Ovary (tissue), 9 donors: ENCODE data around the gene OSER1. TPM values are rescaled to one million over a fixed set of nuclear protein-coding genes. Genes with fewer than 3 reads are reported as not detected.

Source experiments
- DNase-seq, 5 donors: peaks; one replicate each; pipeline ENCODE4 v3.0.0-alpha.2; 2019 to 2020
- H3K27ac ChIP-seq, 2 donors: fragments of 200-600 bp; one replicate each; pipeline versions ENCODE4 v1.5.1 to v1.8.0; 2019 to 2022
- H3K27me3 ChIP-seq: fragments of 200-600 bp; one replicate; pipeline ENCODE4 v1.8.0; 2022
- H3K36me3 ChIP-seq: fragments of 200-600 bp; sonication (generic); one replicate; pipeline ENCODE4 v1.5.1; 2019
- H3K4me1 ChIP-seq: one replicate; pipeline ENCODE4 v1.8.1; 2013; ENCODE audit warnings: mild to moderate bottlenecking, moderate library complexity; ENCODE audit not compliant: insufficient read depth
- H3K4me3 ChIP-seq: fragments of 200-600 bp; sonication (generic); one replicate; pipeline ENCODE4 v1.5.1; 2017
- H3K9me3 ChIP-seq, 2 donors: fragments of 200-600 bp in 1 of 2; sonication (generic) in 1 of 2; one replicate each; pipeline versions ENCODE4 v1.5.1 to v1.8.1; 2013 to 2019; ENCODE audit warnings: mild to moderate bottlenecking in 1 of 2, moderate library complexity in 1 of 2
- CTCF ChIP-seq, 3 donors: fragments of 450-650 bp in 2 of 3; fragments of 200-600 bp in 1 of 3; IDR thresholded peaks; one replicate each; pipeline versions ENCODE4 v1.5.1 to v1.8.0; 2016 to 2022; ENCODE audit warnings: antibody characterized with exemption in 3 of 3, mild to moderate bottlenecking in 1 of 3
- EP300 ChIP-seq: sonication (generic); formaldehyde crosslinking; IDR thresholded peaks from one replicate; pipeline ENCODE4 v1.6.1; 2017; ENCODE audit warnings: antibody characterized with exemption
- POLR2A ChIP-seq: fragments of 450-650 bp; IDR thresholded peaks from one replicate; pipeline ENCODE4 v1.6.1; 2017; ENCODE audit warnings: antibody characterized with exemption, mild to moderate bottlenecking, moderate library complexity
- WGBS, 3 donors: extraction: QIAGEN DNeasy Blood & Tissue Kit in 1 of 3; methylation state at CpG; one replicate each; pipeline versions ENCODE4 v1.1.5 to v1.1.7; 2013 to 2017; 5-methylcytosine and 5-hydroxymethylcytosine counted together
- intact Hi-C, 4 donors: fragments of 100-400 bp; cut with DNase I; formaldehyde crosslinking; loops; one replicate each; pipeline versions ENCODE4 v1.11.0 to v1.15.1; 2022 to 2023
- polyA plus RNA-seq, 2 donors: library from polyadenylated mRNA; stranded (reverse); fragments of 200-250 nt in 1 of 2; fragments of 350-450 nt in 1 of 2; fragmentation: Illumina TruSeq in 1 of 2; extraction: RNeasy Lipid Tissue Mini Kit (QIAGEN cat#74804) in 1 of 2; gene quantifications; one replicate each; pipeline ENCODE4 v1.2.3, GENCODE V29; 2013 to 2014
- total RNA-seq, 7 donors: library from RNA; depleted of rRNA in 2 of 7; stranded (reverse); fragments of >200 nt in 2 of 7; fragmentation: NEBNext Ultra II Directional in 3 of 7; extraction: Animal tissue kit (Norgen Biotek cat#: 25700) in 3 of 7; gene quantifications; one replicate each; pipeline versions ENCODE4 v1.1.0 to v1.2.4, GENCODE V29; 2016 to 2023
- donor health status: DM: no; HTN: no; CAD: no; lungs with moderate emphysema.
- donor health status: DM: no; HTN: no; CAD: no.
- donor health status: Bipolar disorder and iron deficiency.
- donor health status: DM: yes; HTN: yes; CAD: no.
- donor health status: DM: no; HTN: no; CAD: no.
- donor health status: DM: yes; HTN: yes; CAD: no.

OSER1 gene
- total and polyA plus RNA-seq, 9 donors = 27.7 to 55.3 (median 39.5) TPM

GRCh38 chr20:44231713-44232468 lies 21.3 kb upstream of the OSER1 start:
- TF ChIP-seq CTCF (IDR thresholded peaks at IDR 0.05) = no peak
- TF ChIP-seq EP300 = no peak
- no peak for TF ChIP-seq POLR2A
- no peak for DNase-seq
- WGBS, 3 donors = 75 to 76% (median 76%) methylated on average over 10 of the region's 10 CpGs

GRCh38 chr20:44231193-44231592 lies 20.6 kb upstream of the OSER1 start:
- no peaks in the 10 kb centered on the region for H3K36me3 ChIP-seq
- TF ChIP-seq CTCF (IDR thresholded peaks at IDR 0.05) = no peak
- TF ChIP-seq POLR2A = no peak
- no peak for TF ChIP-seq EP300
- no peaks in the 10 kb centered on the region for H3K4me1 ChIP-seq
- intact Hi-C loops = loop anchor here in 1 of 4 donors (10.0 kb wide), 1 partner anchor 1106 kb away; no protein-coding TSS in a partner anchor
- H3K27me3 ChIP-seq = no peaks in the 10 kb centered on the region
- DNase-seq = no peak
- H3K9me3 ChIP-seq = no peaks in the 10 kb centered on the region
- no peak overlapping the region for H3K4me3 ChIP-seq
- no peak overlapping the region for H3K27ac ChIP-seq
- WGBS, 3 donors = 78 to 86% (median 82%) methylated on average over 7 of the region's 7 CpGs

More at GRCh38 chr20:44231713-44232468, 21.3 kb upstream of the OSER1 start:
- no peaks in the 10 kb centered on the region for H3K27me3 ChIP-seq
- no peaks in the 10 kb centered on the region for H3K36me3 ChIP-seq
- no peak overlapping the region for H3K27ac ChIP-seq
- no peaks in the 10 kb centered on the region for H3K9me3 ChIP-seq
- no peaks in the 10 kb centered on the region for H3K4me1 ChIP-seq
- no peak overlapping the region for H3K4me3 ChIP-seq
- intact Hi-C loops = loop anchor here in 1 of 4 donors (10.0 kb wide), 1 partner anchor 1107 kb away; no protein-coding TSS in a partner anchor

- WGBS, 3 donors = 70 to 74% (median 71%) methylated on average over 17 of the region's 17 CpGs
- DNase-seq = no peak
These were observed 18.1 kb upstream of the OSER1 start for GRCh38 chr20:44228465-44229258.

More at GRCh38 chr20:44228465-44229258, 18.1 kb upstream of the OSER1 start:
- H3K27me3 ChIP-seq = no peaks in the 10 kb centered on the region
- intact Hi-C loops = no loop called here
- H3K27ac ChIP-seq = no peak overlapping the region
- H3K9me3 ChIP-seq = no peaks in the 10 kb centered on the region
- no peaks in the 10 kb centered on the region for H3K4me1 ChIP-seq
- TF ChIP-seq CTCF (IDR thresholded peaks at IDR 0.05) (no peak), POLR2A (no peak), EP300 (no peak)
- no peaks in the 10 kb centered on the region for H3K36me3 ChIP-seq
- H3K4me3 ChIP-seq = no peak overlapping the region
